Dendritic cell treated with granulocyte-macrophage colony-stimulating factor and Interleukin-4, amounts not matched to agents 40 ng/mL and 50 ng/mL, for 4 days (primary cell): ENCODE data around the gene CGREF1.
A peak's percentile ranks its signal among the peaks of the same experiment; 100 is the strongest.

Source experiments
- H3K27ac Mint-ChIP-seq: one replicate; pipeline ENCODE4 v1.8.0; 2022; ENCODE audit warnings: mild to moderate bottlenecking, mixed read lengths
- H3K27me3 Mint-ChIP-seq: one replicate; pipeline ENCODE4 v1.8.0; 2022; ENCODE audit warnings: mild to moderate bottlenecking, mixed read lengths
- H3K36me3 Mint-ChIP-seq: one replicate; pipeline ENCODE4 v1.8.0; 2022; ENCODE audit warnings: low read depth, mixed read lengths
- H3K4me1 Mint-ChIP-seq: one replicate; pipeline ENCODE4 v1.8.0; 2022; ENCODE audit warnings: low read depth, mixed read lengths
- H3K4me3 Mint-ChIP-seq: one replicate; pipeline ENCODE4 v1.8.0; 2022; ENCODE audit warnings: mild to moderate bottlenecking, moderate library complexity, mixed read lengths
- H3K9me3 Mint-ChIP-seq: one replicate; pipeline ENCODE4 v1.8.0; 2022; ENCODE audit warnings: mixed read lengths
- intact Hi-C: fragments of 100-400 bp; cut with micrococcal nuclease; formaldehyde crosslinking; loops from one replicate; pipeline ENCODE4 v1.15.0; 2022

The CGREF1 gene

GRCh38 chr2:27093430-27094352 lies 25.2 kb downstream of the CGREF1 start:
- Mint-ChIP-seq H3K4me3 (no peak overlapping the region), H3K9me3 (no peaks in the 10 kb centered on the region), H3K27ac (no peak overlapping the region), H3K27me3 (no peaks in the 10 kb centered on the region), H3K36me3 (no peaks in the 10 kb centered on the region), H3K4me1 (peaks cover 23% of the 10 kb centered on the region)
- intact Hi-C loops: no loop called here

GRCh38 chr2:27092696-27093429 lies 26.1 kb downstream of the CGREF1 start:
- Mint-ChIP-seq H3K4me1 (peaks cover 28% of the 10 kb centered on the region), H3K9me3 (no peaks in the 10 kb centered on the region), H3K27ac (no peak overlapping the region), H3K27me3 (no peaks in the 10 kb centered on the region), H3K4me3 (no peak overlapping the region), H3K36me3 (no peaks in the 10 kb centered on the region)
- intact Hi-C loops: no loop called here

- Mint-ChIP-seq H3K27ac (no peak overlapping the region), H3K4me3 (no peak overlapping the region)
Measured at GRCh38 chr2:27091746-27092695, 26.9 kb downstream of the CGREF1 start.

GRCh38 chr2:27089111-27089954 lies 29.6 kb downstream of the CGREF1 start:
- peaks cover 2% of the 10 kb centered on the region for H3K27me3 Mint-ChIP-seq
- H3K9me3 Mint-ChIP-seq: no peaks in the 10 kb centered on the region
- intact Hi-C loops: loop anchor here (5.0 kb wide), 1 partner anchor 123 kb away; the partner anchor contains the start of genes ATRAID and SLC5A6
- H3K36me3 Mint-ChIP-seq: no peaks in the 10 kb centered on the region
- H3K4me3 Mint-ChIP-seq: no peak overlapping the region
- H3K4me1 Mint-ChIP-seq: peaks cover 28% of the 10 kb centered on the region
- H3K27ac Mint-ChIP-seq: no peak overlapping the region

More at GRCh38 chr2:27091746-27092695, 26.9 kb downstream of the CGREF1 start:
- peaks cover 2% of the 10 kb centered on the region for H3K27me3 Mint-ChIP-seq
- peaks cover 25% of the 10 kb centered on the region for H3K4me1 Mint-ChIP-seq
- no peaks in the 10 kb centered on the region for H3K9me3 Mint-ChIP-seq
- intact Hi-C loops: no loop called here
- no peaks in the 10 kb centered on the region for H3K36me3 Mint-ChIP-seq

GRCh38 chr2:27088634-27089033 lies 30.3 kb downstream of the CGREF1 start:
- Mint-ChIP-seq H3K9me3 (no peaks in the 10 kb centered on the region), H3K27me3 (peaks cover 2% of the 10 kb centered on the region), H3K36me3 (no peaks in the 10 kb centered on the region), H3K4me3 (no peak overlapping the region), H3K27ac (no peak overlapping the region), H3K4me1 (peaks cover 32% of the 10 kb centered on the region)
- intact Hi-C loops: loop anchor here (5.0 kb wide), 1 partner anchor 124 kb away; the partner anchor contains the start of genes ATRAID and SLC5A6

- Mint-ChIP-seq H3K4me1 (peaks cover 34% of the 10 kb centered on the region), H3K9me3 (no peaks in the 10 kb centered on the region), H3K27ac (no peak overlapping the region), H3K4me3 (no peak overlapping the region), H3K27me3 (peaks cover 2% of the 10 kb centered on the region), H3K36me3 (no peaks in the 10 kb centered on the region)
- intact Hi-C loops: loop anchor here (5.0 kb wide), 1 partner anchor 124 kb away; the partner anchor contains the start of genes ATRAID and SLC5A6
Measured at GRCh38 chr2:27087823-27088410, 31.0 kb downstream of the CGREF1 start.

GRCh38 chr2:27086724-27087593 lies 32.0 kb downstream of the CGREF1 start, which contains the start of gene KHK:
Gene KHK (plus strand): TSS chr2:27086772. CDS start chr2:27087260, 488 bp downstream.
- Mint-ChIP-seq H3K4me1 (peaks cover 42% of the 10 kb centered on the region), H3K9me3 (no peaks in the 10 kb centered on the region), H3K27ac (peak within 1 kb of the TSS; percentile 89), H3K27me3 (peaks cover 2% of the 10 kb centered on the region), H3K36me3 (no peaks in the 10 kb centered on the region), H3K4me3 (peak within 1 kb of the TSS; percentile 87)
- intact Hi-C loops: loop anchor here (5.0 kb wide), 1 partner anchor 125 kb away; the partner anchor contains the start of genes ATRAID and SLC5A6

GRCh38 chr2:27086090-27086723 lies 32.7 kb downstream of the CGREF1 start:
- Mint-ChIP-seq H3K36me3 (no peaks in the 10 kb centered on the region), H3K9me3 (no peaks in the 10 kb centered on the region), H3K4me3 (peak overlapping the region; percentile 87), H3K4me1 (peaks cover 50% of the 10 kb centered on the region), H3K27ac (peak overlapping the region; percentile 89), H3K27me3 (peaks cover 2% of the 10 kb centered on the region)
- intact Hi-C loops: loop anchor here (5.0 kb wide), 1 partner anchor 126 kb away; the partner anchor contains the start of genes ATRAID and SLC5A6

GRCh38 chr2:27085673-27086089 lies 33.2 kb downstream of the CGREF1 start:
- Mint-ChIP-seq H3K27me3 (peaks cover 2% of the 10 kb centered on the region), H3K4me1 (peaks cover 55% of the 10 kb centered on the region), H3K4me3 (peak overlapping the region; percentile 87), H3K36me3 (no peaks in the 10 kb centered on the region), H3K9me3 (no peaks in the 10 kb centered on the region), H3K27ac (peak overlapping the region; percentile 89)
- intact Hi-C loops: loop anchor here (5.0 kb wide), 1 partner anchor 127 kb away; the partner anchor contains the start of genes ATRAID and SLC5A6

- H3K27ac Mint-ChIP-seq: peak overlapping the region; percentile 89
- H3K9me3 Mint-ChIP-seq: no peaks in the 10 kb centered on the region
- intact Hi-C loops: loop anchor here (5.0 kb wide), 1 partner anchor 127 kb away; the partner anchor contains the start of genes ATRAID and SLC5A6
- H3K4me3 Mint-ChIP-seq: peak overlapping the region; percentile 87
- H3K4me1 Mint-ChIP-seq: peaks cover 60% of the 10 kb centered on the region
- H3K36me3 Mint-ChIP-seq: no peaks in the 10 kb centered on the region
- H3K27me3 Mint-ChIP-seq: peaks cover 2% of the 10 kb centered on the region
Measured at GRCh38 chr2:27085062-27085672, 33.8 kb downstream of the CGREF1 start.
